HG02571 (cell line): Measurements from ENCODE around the gene WNT7A.

Experiments used
- ATAC-seq: cut with Tn5 transposase; IDR thresholded peaks from one replicate; pipeline ENCODE4 v1.9.1; 2021; ENCODE audit warnings: mild to moderate bottlenecking, moderate library complexity; ENCODE audit not compliant: unreplicated experiment

Gene WNT7A

GRCh38 chr3:13849018-13849417 lies 30.9 kb downstream of the WNT7A start:
- ATAC-seq = no peak

DNA sequence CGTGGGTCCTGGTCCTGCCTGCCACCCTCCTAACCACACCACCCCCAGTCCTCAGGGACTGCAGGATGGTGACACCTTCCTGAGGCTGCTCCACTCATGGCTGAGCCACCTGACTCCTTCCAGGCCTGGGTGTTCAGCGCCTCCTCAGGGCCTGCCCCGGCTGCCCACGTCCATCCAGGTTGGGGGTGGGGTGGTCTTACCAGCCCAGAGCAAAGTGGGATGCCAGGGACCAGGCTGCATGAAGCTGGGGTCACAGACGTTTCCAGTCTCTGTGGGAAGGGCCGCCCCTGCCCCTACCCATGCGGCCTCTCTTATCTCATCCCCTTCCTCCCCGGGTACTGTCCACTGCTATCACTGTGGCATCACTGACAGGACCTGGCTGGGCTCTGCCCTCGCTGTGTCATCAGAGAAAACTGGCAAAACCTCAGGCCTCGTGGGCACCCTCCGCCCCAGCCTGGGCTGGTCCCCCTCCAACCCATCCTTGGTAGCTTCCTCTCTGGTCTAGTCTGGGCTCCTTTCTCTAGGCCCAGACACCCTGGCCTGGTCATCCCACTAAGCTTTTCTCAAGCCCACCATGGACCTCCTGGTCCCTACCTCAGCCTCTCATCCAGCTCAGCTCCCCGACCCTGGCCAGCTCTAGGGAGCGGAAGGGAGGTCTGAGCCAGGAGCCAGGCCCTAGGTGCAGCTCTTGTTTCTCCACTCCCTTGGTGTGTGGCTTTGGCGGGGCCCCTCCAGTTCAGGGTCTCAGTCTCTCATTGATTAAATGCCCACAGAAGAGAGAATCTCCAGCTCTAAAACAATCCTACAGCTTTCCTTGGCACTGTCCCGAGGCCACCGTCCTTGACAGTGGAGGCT lies 32.9 kb downstream of the WNT7A start:
- no peak for ATAC-seq

DNA sequence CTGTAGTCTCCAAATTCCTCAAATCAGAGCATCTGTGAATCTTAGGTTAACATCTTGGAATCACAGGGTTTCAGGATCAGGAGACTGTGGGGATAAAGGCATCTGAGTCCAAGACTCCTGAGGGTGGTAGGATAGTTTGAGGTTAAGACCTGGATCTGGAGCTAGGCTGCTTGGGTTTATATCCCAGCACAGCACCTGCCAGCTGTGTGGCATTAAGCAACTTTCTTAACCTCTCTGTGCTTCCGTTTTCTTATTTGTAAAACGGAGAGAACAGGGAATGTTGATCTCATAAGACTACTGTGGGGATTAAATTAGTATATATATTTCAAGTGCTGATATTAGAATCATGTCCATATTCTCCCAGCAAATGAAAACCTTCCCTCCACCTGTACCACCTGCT lies 33.6 kb downstream of the WNT7A start:
- no peak for ATAC-seq

DNA sequence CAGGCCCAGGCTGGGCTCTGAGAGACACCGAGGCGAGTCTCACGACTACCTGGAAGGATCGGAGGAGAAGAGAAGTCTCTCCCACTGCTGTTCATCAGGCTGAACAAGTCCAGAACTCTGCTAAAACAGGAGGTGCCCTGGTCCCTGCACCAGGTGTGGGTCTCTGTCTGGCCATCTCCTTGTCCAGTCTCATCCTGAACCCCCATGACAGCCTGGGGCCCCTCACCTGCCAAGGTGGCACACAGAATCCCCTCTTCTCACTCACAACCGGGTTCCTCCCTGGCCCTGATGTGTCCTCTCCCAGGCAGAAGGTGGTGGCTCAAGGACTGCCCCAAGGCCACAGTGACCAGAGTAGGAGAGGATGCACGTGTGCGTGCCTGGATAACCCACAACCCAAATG lies 34.1 kb downstream of the WNT7A start:
- no peak for ATAC-seq

- ATAC-seq = no peak
Observed at GRCh38 chr3:13844911-13845310, 35.0 kb downstream of the WNT7A start.

DNA sequence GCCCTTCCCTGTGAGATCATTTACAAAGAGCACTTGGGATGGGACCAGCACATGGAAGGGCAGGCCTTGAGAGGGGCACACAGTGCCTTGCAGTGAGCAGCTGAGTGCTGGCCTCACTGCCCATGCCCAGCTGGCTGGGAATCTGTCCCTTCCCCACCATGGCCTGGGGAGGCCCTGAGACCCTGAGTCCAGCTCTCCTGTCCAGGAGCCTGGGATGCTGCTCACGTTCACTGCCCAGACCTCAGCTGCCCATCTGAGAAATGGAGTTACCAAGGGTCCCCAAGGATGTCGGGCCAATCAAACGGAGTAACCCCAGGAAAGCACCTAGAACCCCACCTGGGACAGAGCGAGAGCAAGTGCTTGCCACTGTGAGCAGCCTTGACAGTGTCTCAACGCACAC lies 35.6 kb downstream of the WNT7A start:
- ATAC-seq = no peak

GRCh38 chr3:13843351-13843750 lies 36.5 kb downstream of the WNT7A start:
- no peak for ATAC-seq

- ATAC-seq = no peak
Observed at GRCh38 chr3:13842226-13842625, 37.6 kb downstream of the WNT7A start.

DNA sequence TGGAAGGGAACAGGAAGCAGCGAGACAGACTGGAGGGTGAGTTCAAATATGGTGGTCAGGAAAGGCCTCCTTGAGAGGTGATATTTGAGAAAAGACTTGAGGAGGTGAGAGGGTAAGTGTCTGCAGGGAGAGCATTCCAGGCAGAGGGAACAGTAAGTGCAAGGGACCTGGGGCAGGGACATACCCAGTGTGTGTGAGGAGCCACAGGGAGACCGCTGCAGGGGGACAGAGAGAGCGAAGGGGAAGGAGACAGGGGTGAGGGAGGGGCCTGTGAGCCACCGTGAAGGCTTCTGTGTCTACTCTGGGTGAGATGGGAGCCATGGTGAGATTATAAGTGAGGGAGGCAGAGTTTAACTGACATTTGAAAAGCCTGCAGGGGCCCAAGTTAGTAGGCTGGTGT lies 38.0 kb downstream of the WNT7A start:
- no peak for ATAC-seq

DNA sequence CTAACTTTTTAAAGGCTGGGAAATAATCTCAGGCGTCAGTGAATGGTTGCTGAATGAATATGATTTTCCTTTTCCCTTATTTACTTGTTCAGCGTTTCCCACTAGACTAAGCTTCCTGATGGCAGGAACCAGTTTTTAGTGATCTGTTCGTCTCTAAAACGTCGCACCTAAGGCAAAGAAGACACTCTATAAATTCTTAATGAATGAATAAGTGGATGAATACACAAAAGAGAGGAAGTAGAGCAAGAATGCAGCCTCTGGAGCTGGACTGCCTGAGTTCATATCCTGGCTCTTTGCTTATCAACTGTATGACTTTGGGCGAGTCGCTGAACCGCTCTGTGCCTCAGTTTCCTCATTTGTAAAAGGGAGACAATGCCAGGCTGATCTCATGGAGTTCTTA lies 38.7 kb downstream of the WNT7A start:
- no peak for ATAC-seq

DNA sequence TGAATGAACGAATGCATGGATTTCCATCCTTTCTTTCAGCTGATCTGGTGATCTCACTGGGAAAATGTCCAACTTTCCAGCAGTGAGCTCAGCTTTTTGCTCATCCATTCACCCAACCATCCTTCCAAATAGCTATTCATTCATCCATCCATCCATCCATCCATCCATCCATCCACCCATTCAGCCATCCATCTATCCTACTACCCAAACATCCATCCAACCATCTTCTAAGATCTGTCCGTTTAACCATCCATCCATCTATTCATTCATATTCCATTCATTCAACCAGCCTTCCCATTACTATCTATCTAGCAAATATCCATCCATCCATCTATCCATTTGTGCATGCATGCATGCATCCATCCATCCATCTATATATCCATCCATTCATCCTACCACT lies 39.4 kb downstream of the WNT7A start:
- no peak for ATAC-seq

DNA sequence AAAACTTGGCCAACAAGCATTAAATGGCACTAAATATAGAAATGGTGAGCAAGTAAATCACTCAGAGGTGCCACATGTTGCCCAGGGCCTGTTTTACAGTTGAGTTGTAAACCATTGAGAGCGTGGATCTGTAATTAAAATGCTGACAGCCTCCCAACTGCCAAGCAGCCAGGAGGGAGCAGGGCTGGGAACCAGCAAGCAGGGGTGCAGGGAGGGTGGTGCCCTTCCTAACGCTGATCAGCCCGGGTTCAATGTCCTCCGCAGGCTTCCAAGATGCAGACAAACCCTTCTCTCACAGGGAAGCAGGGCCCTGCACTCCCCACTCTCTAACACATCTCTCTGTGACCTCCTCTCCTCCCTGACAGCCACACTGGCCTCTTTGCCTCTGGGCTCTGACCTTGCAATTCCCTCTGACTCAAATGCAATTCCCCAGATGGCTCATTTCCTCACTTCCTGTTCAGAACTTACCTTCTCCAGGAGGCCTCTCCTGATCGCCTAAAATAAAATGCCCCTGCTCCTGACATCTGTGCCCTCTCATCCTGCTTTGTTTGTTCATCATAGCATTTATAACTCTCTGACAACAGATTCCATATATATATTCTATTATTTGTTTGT lies 40.0 kb downstream of the WNT7A start:
- ATAC-seq = no peak

DNA sequence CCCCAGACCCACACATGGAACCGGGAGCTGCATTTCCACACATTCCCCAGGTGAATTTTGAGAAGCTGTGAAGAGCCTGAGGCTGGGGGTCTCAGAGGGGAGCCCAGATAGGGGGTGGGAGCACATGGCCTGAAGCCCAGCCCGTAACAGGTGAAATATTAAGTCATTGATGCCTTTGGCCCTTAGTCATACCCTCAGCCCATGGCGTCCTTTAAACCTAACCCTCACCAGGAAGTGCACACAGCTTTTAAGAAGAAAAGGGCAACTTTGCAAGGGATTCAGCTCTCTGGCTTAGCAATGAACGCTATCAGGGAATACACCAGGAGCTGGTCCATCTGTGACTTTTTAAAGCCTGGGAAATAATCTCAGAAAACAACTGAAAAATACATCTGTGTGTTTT lies 40.6 kb downstream of the WNT7A start:
- no peak for ATAC-seq

GRCh38 chr3:13838421-13838820 lies 41.5 kb downstream of the WNT7A start:
- no peak for ATAC-seq

- no peak for ATAC-seq
Observed at GRCh38 chr3:13837751-13838150, 42.1 kb downstream of the WNT7A start.

- no peak for ATAC-seq
Observed at GRCh38 chr3:13836658-13837587, 42.9 kb downstream of the WNT7A start.

- ATAC-seq = no peak
Observed at GRCh38 chr3:13835246-13835645, 44.6 kb downstream of the WNT7A start.

GRCh38 chr3:13834258-13835035 lies 45.4 kb downstream of the WNT7A start:
- no peak for ATAC-seq

DNA sequence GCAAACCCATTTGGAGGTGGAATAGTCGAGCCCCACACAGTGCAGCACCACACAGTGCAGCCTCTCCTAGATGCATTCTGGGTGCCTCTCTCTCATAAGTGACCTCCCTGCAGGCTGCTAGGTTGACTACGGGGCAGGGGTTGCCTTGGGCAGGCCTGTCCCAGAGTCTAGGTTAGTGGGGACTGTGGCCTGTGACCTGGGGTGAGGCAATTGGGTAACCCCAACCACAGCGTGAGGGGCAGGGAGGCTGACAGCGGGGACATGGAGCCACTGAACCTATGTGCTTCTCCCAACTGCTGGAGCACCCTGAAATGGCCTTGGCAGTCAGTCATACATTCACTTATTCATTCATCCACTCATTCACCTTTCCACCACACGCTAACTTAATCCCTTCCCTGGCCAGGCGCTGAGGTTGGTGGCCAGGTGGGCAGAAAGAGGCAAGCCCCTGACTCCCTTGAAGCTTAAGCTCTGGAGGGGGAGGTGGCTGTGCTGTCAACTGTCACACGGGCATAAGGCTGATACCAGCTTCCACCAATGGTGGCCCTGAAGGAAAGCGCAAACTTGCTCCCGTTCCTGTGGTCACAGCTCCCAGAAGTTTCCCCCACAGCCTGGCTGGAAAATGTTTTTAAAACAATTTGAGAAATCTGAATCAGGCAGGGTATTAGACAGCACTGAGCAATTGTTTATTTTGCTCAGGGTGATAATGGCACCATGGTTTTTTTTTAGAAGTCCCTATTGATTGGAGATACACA lies 46.2 kb downstream of the WNT7A start:
- ATAC-seq = no peak

DNA sequence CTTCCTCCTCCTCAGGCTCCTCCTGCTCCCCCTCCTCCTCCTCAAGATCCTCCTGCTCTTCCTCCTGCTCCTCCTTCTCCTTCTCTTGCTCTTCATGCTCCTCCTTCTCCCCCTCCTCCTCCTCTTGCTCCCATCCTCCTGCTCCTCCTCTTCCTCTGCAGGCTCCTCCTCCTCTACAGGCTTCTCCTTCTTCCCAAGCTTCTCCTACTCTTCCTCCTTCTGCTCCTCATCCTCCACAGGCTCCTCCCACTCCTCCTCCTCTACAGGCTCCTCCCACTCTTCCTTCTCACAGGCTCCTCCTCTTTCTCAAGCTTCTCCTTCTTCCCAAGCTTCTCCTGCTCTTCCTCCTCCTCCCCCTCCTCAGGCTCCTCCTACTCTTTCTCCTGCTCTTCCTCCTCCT lies 47.7 kb downstream of the WNT7A start:
- no peak for ATAC-seq
